NCI-H187 treated with DMSO at 0.1 percent for 48 hours (cell line): ENCODE results near the gene PLG.
"Not testable (repeated sequence)": the region's sequence is repeated elsewhere in the genome, so short reads cannot be mapped to it uniquely, and the experiment has no call there.

Experiments
- DNase-seq: peaks from one replicate; lab custom pipeline; 2025; lab: John Stamatoyannopoulos, UW

PLG gene

DNA sequence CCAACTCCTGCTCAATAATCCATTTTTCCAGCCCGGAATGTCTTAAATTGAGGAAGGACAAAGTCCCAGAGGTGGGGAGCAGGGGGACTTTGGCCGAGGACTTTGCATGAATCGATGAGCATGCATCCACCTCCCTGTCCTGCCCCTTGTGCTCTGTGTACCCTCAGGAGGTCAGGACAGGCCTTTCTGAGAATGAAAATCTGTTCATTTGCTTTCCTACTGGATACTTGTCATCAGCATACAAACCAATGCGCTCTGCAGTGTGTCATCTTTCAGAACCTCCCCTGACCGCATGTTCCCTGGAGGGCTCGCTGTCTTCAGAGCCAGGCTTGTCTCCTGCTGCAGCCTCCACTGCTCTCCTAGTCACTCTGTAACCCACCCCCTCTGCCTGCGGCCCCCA, 2.6 kb downstream of the PLG start:
- not testable (repeated sequence) for DNase-seq

DNA sequence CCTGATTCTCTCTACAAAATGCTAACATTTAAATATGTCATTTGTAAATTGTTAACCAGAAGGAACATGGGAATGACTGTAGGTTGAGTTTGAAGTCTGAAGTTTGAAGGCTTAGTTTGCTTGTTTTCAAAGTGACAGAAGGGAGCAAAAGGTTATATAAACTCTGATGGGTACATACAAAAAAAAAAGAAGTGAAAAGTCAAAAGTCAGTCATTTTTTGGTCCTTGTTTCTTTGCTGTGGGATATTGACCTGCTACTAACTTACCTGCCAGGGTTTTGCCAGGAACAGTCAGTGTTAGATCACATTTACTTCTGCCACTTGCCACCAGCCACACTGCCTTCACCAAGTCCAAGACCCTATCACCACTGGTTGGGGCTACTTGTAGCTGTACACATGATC, 6.9 kb downstream of the PLG start:
- not testable (repeated sequence) for DNase-seq

DNA sequence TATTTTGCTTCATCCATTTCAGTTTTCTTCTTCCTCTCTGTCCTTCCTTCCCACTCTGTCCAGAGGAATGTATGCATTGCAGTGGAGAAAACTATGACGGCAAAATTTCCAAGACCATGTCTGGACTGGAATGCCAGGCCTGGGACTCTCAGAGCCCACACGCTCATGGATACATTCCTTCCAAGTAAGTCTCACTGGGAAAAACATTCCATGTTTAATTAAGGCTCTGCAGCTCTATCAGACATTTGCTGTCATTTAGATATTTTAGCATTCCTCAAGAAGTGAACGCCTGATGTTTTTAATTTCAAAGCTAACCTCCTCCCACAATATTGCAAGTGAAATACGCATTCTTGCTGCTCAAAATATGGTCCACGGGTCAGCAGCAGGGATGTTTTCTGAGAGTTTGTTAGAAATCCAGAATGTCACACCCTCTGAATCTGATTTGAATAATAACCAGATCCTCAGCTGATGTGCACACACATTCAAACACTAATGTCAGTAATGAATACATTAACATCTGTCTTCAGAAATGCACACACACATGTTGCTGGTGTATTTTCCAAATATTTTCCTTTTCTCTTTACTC, 12.8 kb downstream of the PLG start:
- DNase-seq: no peak

DNA sequence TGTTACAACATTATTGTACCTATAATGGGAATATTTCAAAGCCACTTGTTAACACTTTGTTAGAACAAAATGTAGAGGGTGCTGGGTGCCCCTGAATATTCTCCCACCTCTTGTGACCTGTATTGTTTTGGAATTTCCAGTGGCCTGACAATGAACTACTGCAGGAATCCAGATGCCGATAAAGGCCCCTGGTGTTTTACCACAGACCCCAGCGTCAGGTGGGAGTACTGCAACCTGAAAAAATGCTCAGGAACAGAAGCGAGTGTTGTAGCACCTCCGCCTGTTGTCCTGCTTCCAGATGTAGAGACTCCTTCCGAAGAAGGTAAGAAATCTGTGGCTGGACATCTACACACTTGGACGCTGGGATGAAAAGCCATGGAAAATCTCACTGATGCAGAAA, 28.9 kb downstream of the PLG start:
- no peak for DNase-seq

DNA sequence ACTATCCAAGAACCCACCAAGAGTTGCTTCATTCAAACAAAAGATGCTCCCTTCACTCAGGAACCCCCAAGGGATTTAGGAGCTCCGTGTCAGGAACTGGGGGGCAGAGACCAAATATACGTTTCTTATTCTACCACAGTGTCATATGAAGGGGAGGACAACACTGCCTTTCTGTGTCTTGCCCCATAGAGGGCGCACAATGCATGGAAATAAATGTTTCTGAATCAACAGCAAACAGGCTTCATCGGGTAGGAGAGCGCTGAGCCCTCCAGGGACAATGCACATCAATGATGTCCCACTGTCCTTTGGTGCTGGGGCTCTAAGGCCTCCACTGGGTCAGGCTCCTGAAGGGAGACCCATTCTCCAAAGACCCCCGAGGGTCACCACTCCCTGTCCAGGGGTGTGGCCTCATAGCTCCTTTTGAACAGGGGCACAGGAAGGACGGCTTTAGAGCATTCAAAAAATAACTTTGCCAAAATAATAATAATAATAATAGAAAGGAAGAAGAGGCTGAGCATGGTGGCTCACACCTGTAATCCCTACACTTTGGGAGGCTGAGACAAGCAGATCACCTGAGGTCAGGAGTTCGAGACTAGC, 31.1 kb downstream of the PLG start:
- DNase-seq: no peak

DNA sequence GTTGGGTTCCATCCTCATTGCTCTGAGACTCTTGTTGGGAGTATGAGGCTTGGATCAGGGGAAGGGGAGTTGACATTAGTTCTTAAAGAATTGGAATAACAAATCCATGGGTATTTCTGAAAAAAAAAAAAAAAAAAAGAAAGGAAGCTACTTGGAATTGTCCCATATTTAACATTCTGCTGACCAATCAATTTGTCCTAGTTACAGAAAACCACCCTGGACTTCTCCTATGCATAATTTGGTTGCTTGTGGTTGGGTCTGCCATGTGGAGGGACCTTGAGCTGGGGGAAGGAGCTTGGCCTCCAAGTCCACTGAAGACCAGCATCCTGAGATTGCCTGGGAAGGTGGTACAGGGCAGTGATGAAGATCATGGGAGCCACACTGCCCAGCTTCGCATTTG, 32.6 kb downstream of the PLG start:
- DNase-seq: no peak

DNA sequence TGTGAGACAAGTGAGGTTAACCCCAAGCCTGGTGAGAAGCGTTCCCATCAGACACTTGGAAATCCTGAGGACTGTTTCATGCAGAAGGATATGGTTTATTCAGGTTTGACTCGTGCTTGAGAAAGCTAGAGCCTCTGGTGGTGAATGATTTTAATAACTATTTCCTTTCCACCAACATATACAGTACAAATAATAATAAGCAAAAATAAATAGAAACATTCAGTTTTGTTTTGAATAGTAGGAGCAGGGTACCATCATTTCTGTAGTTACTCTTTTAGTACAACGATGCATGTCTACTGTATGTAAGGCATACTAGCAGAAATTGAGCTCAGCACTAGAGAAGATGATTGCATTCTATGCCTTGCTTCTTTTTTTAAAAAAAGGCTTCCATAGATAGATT, 33.5 kb downstream of the PLG start:
- DNase-seq: no peak

DNA sequence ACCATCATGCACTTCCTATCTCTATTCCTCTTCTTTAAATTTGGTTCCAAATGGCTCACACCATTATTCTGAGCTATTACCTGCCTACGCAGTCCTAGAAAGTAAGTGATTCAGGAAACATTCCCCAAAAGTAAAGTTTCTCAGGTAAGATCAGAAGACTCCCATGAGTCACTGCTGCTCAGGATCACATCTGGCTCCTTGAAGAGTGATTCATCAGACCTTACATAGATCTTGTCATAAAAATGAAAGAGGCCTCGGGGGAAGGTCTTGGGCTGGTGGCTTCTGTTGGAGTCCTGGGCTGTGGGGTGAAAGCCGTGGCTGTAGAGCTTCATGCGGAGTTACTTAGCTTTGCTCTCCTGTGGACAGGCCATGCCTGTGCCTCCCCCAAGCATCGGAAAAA, 35.9 kb downstream of the PLG start:
- DNase-seq: no peak

DNA sequence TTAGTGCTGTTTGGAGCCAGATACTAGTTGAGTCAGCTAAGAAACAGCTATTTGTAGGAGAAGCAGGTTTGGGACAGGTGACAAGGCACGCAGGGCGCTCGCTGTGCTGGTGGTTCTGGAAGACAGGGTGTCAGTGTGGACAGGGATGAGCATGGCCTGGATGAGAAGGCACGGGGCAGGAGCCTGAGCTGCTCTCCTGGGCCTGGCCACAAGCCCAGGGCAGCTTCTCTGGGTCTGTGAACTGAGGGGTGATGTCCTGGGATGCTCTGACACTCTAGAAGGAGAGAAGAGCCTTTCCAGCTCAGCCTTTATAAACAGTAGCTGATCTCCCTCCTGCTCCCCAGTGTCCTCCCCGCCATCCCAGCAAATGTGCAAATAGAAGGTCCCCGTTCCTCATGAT, 37.9 kb downstream of the PLG start:
- DNase-seq: no peak

DNA sequence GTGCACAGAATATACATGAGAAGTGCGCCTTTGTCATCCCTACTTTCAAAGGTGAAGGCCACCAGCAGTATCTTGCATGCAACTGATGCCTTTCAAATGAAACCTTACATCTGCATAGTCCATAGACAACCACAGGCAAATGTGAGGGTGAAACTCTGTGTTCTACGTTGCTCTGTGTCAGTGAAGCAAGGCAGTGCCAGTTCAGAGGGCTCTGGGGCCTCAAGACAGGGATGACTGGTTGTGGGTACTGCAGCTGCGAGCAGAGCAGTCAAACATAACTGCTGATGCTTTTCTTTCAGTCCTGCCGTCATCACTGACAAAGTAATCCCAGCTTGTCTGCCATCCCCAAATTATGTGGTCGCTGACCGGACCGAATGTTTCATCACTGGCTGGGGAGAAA, 39.0 kb downstream of the PLG start:
- not testable (repeated sequence) for DNase-seq

DNA sequence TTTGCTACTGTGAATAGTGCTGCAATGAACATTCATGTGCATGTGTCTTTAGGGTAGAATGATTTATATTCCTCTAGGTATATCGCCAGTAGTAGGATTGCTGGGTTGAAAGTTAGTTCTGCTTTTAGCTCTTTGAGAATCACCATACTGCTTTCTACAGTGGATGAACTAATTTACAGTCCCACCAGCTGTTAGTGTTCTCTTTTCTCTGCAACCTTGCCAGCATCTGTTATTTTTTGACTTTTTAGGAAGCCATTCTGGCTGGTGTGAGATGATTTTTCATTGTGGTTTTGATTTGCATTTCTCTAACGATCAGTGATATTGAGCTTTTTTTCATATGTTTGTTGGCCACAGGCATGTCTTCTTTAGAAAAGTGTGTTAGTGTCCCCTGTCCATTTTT, 40.0 kb downstream of the PLG start:
- DNase-seq: no peak

DNA sequence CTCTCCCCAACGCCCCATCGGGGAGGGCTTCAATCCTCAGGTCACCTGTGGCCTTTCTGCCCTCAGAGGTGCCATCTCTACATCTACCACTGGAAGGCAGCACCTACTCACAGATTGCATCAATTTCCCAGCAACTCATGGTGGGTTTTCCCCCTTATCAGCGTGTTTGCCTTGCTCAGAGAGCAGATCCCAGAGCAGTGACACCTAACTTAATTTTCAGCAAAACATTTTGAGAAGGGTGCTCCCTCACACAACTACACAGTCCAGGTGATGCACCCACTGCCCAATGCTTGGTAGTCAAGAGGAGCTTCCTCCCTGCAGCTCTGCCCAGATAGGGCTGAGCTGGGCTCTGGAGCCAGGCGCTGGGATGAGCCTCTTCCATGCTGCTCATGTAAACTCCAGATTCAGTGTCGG, 48.2 kb downstream of the PLG start:
- no peak for DNase-seq

DNA sequence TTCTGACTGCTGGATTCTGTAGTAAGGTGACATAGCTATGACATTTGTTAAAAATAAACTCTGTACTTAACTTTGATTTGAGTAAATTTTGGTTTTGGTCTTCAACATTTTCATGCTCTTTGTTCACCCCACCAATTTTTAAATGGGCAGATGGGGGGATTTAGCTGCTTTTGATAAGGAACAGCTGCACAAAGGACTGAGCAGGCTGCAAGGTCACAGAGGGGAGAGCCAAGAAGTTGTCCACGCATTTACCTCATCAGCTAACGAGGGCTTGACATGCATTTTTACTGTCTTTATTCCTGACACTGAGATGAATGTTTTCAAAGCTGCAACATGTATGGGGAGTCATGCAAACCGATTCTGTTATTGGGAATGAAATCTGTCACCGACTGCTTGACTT, 51.2 kb downstream of the PLG start:
- DNase-seq: not testable (repeated sequence)

DNA sequence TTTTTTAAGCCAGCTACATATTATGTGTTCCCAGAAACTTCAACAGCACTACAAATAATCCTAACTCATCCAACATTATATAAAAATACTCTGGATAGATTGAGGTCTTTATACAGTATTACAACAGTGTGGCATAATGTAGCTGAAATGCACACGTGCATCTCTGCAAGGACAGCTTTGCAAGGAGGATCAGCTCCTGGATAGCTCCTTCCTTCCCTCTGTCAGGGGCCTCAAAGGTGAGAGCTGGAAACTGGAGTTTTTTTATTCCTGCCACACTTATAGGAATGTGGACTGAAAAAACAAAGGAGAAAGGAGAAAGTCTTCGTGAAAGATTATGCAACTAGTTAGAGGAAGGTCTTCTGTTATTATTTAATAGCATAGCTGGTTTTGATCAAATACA, 53.1 kb downstream of the PLG start:
- DNase-seq: no peak

DNA sequence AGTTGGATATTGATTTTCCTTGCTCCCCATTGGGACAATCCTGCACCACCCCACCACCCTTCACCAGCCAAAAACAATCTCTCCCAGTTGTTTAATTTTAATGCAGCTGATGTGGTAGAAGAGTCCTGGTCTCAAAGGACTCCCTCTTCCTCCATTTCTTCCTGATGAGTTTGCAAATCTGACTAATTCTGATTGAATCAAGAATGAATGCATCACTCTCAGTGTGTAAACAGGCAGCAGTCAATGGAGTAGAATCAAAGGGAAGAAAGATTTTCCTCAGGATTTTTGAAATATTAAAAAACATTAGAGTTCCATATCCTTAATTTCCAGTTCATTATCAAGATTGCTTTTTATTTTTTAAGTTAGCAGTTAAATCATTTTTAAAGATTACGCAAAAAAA, 54.0 kb downstream of the PLG start:
- DNase-seq: no peak

DNA sequence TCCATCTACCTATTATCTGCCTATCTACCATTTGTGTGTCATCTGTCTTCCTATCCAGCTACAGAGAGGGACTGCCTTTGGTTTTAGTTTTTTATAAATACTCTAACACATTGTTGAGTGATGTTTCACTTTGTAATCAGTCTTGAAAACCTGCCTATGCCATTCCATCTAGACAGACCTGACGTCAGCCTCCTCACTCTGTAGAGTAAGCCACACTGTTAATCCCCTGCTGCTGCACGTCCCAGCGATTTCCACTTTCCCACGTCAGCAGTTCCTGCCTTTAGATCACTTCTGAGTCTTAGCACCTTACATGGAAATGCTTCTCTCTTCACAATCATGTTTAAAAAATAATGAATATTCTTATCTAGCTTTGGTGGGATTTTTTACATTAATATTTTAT, 54.8 kb downstream of the PLG start:
- DNase-seq: no peak

DNA sequence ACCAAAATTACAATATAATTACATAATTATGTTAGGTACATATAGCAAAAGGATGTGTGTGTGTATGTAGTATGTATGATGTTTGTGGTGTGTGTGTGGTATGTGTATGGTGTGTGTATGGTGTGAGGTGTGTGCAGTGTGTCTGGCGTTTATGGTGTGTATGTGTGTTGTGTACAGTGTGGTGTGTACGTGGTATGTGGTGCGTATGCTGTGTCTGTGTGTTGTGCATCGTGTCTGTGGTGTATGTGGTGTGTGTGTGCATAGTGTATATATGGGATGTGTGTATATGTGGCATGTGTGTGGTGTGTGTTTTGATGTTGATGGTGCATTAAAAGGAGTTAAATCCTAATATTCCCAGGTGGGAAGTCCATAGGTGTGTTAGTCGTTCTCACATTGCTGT, 62.8 kb downstream of the PLG start:
- DNase-seq: no peak

DNA sequence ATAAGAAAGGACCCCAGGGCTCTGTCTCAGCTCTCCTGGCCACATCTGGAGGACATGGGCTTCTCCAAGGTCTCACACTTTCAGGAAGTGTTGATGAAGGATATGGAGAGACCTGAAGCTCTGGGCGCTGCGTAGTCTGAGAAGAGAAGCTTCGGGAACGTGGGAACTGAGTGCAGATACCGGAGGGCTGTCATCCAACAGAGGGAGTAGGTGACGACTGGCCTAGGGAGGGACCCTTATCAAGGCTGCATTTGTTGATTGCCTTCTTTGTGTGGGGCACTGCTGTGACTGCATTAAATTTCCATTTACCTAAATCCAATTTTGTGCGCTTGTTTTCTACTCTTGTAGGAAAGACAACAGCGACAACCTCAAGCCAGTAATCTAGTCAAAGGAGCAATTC, 63.4 kb downstream of the PLG start:
- no peak for DNase-seq

DNA sequence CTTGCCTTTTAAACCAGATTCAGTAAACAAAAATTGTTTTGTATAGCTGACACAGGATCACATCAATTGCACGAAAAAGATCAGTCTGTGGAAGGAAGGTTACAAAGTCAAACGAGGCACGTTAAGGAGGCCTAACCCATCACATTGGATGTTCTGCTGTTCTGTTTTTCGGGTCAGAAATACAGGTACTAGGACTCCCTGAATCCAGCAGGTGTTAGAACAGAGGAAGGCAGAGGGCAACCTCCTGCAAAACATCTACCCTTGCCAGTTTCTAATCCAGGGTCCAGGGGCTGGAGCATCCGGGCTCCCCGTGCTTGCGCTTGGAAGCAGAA, 64.6 kb downstream of the PLG start:
- DNase-seq: no peak

DNA sequence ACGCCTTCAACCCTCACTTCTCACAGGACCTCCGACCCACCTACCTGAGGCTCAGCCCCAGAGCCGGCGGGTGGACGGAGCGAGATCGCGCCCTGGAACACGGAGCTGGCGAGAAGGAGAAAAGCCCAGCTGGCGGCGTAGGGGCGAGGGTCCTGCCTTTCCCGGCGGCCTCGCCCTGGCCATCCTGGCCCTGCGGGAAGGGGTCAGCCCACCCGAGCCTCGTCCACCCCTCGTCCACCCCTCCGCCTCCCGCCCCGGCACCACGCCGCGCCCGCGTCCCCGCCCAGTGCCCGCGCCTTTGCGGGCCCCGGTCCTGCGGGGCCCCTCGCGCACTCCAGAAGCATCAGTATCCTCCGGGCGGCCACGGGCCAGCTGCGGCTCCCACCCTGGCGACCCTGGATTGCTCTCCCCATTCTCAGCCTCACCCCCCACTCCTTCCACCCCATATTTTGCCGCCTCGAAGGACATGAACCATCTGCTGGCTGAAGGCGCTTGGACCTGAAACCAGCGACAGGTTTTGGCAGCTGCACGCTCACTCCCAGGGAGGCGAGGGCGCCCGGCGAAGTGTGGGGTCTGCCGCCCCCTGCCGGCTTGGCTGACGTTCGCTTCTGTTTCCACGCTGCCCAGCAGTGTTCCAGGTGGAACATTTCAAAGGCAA, 65.1 kb downstream of the PLG start:
- DNase-seq: no peak

DNA sequence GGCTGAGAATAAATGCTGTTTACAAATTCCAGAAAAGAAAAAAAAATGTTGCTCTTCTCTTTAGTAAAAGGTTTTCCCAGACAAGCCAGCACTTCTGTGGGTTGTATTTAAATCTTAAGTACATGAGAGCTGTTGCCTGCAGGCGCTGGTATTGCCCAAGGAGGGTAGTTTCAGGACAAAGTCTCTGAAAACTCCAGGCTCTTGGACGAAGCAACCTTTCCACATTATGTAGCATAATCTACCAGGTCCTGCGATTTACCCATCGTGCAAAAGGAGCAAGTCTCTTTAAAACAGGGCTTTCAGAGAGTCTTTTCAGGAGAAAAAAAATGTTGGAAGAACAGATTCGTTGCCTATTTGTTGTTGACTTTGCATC, 65.6 kb downstream of the PLG start:
- no peak for DNase-seq

DNA sequence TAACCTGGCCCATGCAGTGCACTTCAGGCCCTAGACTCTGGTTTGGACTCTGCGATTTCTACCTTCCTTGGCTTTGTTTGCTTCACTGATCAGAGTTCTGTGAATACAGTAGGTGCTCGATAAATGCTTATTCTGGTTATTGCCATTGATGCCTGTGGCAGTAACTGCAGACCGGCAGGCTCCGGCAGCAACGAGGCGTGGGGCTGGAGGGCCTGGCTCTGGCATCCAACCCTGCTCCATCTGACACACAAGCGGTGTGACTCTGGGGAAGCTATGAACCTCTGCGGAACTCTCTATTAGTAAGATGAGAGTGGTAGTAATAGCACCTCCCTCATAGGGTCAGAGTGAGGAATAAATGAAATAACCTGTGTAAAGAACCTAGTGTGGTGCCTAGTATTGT, 66.1 kb downstream of the PLG start:
- no peak for DNase-seq

DNA sequence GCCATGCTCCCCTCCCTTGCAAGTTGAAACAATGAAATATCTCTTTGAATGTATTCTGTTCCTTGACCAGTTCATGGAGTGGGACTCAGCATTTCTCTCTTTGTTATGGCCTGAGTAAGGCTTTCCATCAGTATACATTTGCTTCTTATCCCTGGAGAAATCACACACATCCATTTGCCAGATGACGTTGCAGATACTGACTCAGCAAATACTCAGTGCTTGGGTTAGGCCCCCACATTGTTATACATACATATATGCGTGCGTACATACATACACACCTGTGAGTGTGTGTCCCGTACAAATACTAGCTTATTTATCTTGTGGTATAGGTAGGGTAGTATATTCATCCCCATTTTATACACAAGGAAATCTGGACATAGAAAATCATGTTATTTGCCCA, 72.4 kb downstream of the PLG start:
- DNase-seq: no peak
